HG03139 (cell line): ENCODE results near the gene ZNF487.
"Not testable (repeated sequence)": the region's sequence is repeated elsewhere in the genome, so short reads cannot be mapped to it uniquely, and the experiment has no call there.

Experiments
- ATAC-seq: cut with Tn5 transposase; IDR thresholded peaks from one replicate; pipeline ENCODE4 v1.9.1; 2021; ENCODE audit not compliant: unreplicated experiment

Gene ZNF487

GRCh38 chr10:43403911-43404703 is 32.8 kb upstream of the ZNF487 start:
- no peak for ATAC-seq

GRCh38 chr10:43404704-43405084 is 32.2 kb upstream of the ZNF487 start:
- no peak for ATAC-seq

GRCh38 chr10:43407148-43407575 is 29.7 kb upstream of the ZNF487 start:
- ATAC-seq = no peak

GRCh38 chr10:43407576-43408330 is 29.2 kb upstream of the ZNF487 start:
- peak; percentile 40 for ATAC-seq

- no peak for ATAC-seq
Observed at GRCh38 chr10:43408331-43408709, 28.6 kb upstream of the ZNF487 start.

GRCh38 chr10:43408710-43409384 is 28.1 kb upstream of the ZNF487 start, which contains the start of gene HNRNPF:
TSS of gene HNRNPF (minus strand) at chr10:43409186. CDS start at chr10:43387884, 21,302 bp downstream.
- ATAC-seq = peak; percentile 71

- no peak for ATAC-seq
Observed at GRCh38 chr10:43409385-43410109, 27.4 kb upstream of the ZNF487 start.

- ATAC-seq = no peak
Observed at GRCh38 chr10:43410345-43410744, 26.6 kb upstream of the ZNF487 start.

- ATAC-seq = no peak
Observed at GRCh38 chr10:43411536-43411935, 25.4 kb upstream of the ZNF487 start.

GRCh38 chr10:43415544-43415943 is 21.4 kb upstream of the ZNF487 start:
- ATAC-seq = no peak

- ATAC-seq = no peak
Observed at GRCh38 chr10:43417950-43418768, 18.8 kb upstream of the ZNF487 start.

- ATAC-seq = no peak
Observed at GRCh38 chr10:43419997-43420368, 16.9 kb upstream of the ZNF487 start.

GRCh38 chr10:43420369-43421200 is 16.3 kb upstream of the ZNF487 start:
- ATAC-seq = peak; percentile 86

- no peak for ATAC-seq
Observed at GRCh38 chr10:43421201-43421507, 15.8 kb upstream of the ZNF487 start.

GRCh38 chr10:43421519-43421918 is 15.4 kb upstream of the ZNF487 start:
- no peak for ATAC-seq

GRCh38 chr10:43421944-43422343 is 15.0 kb upstream of the ZNF487 start:
- not testable (repeated sequence) for ATAC-seq

GRCh38 chr10:43424416-43424815 is 12.5 kb upstream of the ZNF487 start:
- no peak for ATAC-seq

- ATAC-seq = not testable (repeated sequence)
Observed at GRCh38 chr10:43426476-43426875, 10.4 kb upstream of the ZNF487 start.

GRCh38 chr10:43427166-43427825 is 9.6 kb upstream of the ZNF487 start:
- no peak for ATAC-seq
